Measurements from ENCODE around the gene HDGFL2.
"Not testable (repeated sequence)": the region's sequence is repeated elsewhere in the genome, so short reads cannot be mapped to it uniquely, and the experiment has no call there.

DNA sequence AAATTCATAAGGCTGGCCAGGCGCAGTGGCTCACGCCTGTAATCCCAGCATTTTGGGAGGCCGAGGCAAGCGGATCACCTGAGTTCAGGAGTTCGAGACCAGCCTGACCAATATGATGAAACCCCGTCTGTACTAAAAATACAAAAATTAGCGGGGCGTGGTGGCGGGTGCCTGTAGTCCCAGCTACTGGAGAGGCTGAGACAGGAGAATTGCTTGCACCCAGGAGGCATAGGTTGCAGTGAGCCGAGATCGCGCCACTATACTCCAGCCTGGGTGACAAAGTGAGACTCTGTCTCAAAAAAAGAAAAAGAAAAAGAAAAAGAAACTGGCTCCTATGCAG lies 69.7 kb downstream of the HDGFL2 start:
- TF ChIP-seq POLR2AphosphoS5, POLR2A (IDR thresholded peaks at IDR 0.05; ENCODE audit: low read depth, low read length): not testable (repeated sequence)

All from GM12891 (cell line).